Gastroesophageal sphincter (tissue), 4 donors: Measurements from ENCODE around the gene JPT2. TPM values are rescaled to one million over a fixed set of nuclear protein-coding genes. Genes with fewer than 3 reads are reported as not detected.
A peak's percentile ranks its signal among the peaks of the same experiment; 100 is the strongest.

Experiments used
- ATAC-seq: fragments of 150-250 bp; one replicate; pipeline ENCODE4 v1.9.1; 2016; ENCODE audit warnings: mild to moderate bottlenecking, moderate library complexity
- H3K27ac ChIP-seq, 4 donors: fragments of 200-600 bp; sonication (generic) in 3 of 4; 1 replicate in 3 of 4; 2 replicates in 1 of 4; pipeline ENCODE4 v1.5.1; 2016 to 2019
- H3K27me3 ChIP-seq: fragments of 200-600 bp; sonication (generic); one replicate; pipeline ENCODE4 v1.5.1; 2019
- H3K36me3 ChIP-seq, 2 donors: fragments of 200-600 bp; sonication (generic); one replicate each; pipeline ENCODE4 v1.5.1; 2019; ENCODE audit warnings: control low read depth in 1 of 2
- H3K4me1 ChIP-seq, 3 donors: fragments of 200-600 bp; sonication (generic); 1 replicate in 2 of 3; 2 replicates in 1 of 3; pipeline ENCODE4 v1.5.1; 2016 to 2019; ENCODE audit warnings: control low read depth in 2 of 3
- H3K4me3 ChIP-seq, 2 donors: fragments of 200-600 bp; sonication (generic); one replicate each; pipeline ENCODE4 v1.5.1; 2019; ENCODE audit warnings: mild to moderate bottlenecking in 1 of 2, moderate library complexity in 1 of 2
- H3K9me3 ChIP-seq, 3 donors: fragments of 200-600 bp; sonication (generic); one replicate each; pipeline ENCODE4 v1.5.1; 2017 to 2019; ENCODE audit warnings: control low read depth in 2 of 3
- CTCF ChIP-seq, 4 experiments: fragments of 200-600 bp in 2 of 4; fragments of 450-650 bp in 2 of 4; sonication (generic) in 1 of 4; IDR thresholded peaks; one replicate each; pipeline ENCODE4 v1.5.1; 2017 to 2019; ENCODE audit warnings: antibody characterized with exemption in 4 of 4, mild to moderate bottlenecking in 2 of 4, moderate library complexity in 2 of 4
- EP300 ChIP-seq: sonication (generic); formaldehyde crosslinking; IDR thresholded peaks from one replicate; pipeline ENCODE4 v1.6.1; 2017; ENCODE audit warnings: antibody characterized with exemption, mild to moderate bottlenecking
- POLR2A ChIP-seq, 2 donors: fragments of 450-650 bp; IDR thresholded peaks; one replicate each; pipeline ENCODE4 v1.6.1; 2017; ENCODE audit warnings: antibody characterized with exemption in 2 of 2, mild to moderate bottlenecking in 2 of 2, moderate library complexity in 1 of 2
- POLR2AphosphoS5 ChIP-seq: sonication (generic); formaldehyde crosslinking; IDR thresholded peaks from one replicate; pipeline ENCODE4 v1.6.1; 2017; ENCODE audit warnings: antibody characterized with exemption
- WGBS, 2 donors: methylation state at CpG; one replicate each; pipeline ENCODE4 v1.1.5; 2018; ENCODE audit warnings: low coverage in 1 of 2; 5-methylcytosine and 5-hydroxymethylcytosine counted together
- total RNA-seq, 4 donors: library from RNA; depleted of rRNA; stranded (reverse); fragments of >200 nt; gene quantifications; one replicate each; pipeline ENCODE4 v1.1.0, GENCODE V29; 2016

Gene JPT2
- total RNA-seq, 4 donors from 2014 or later, result 21.4 to 49.9 (median 31.6) TPM

GRCh38 chr16:1708768-1709180, 30.7 kb downstream of the JPT2 start:
- H3K9me3 ChIP-seq, result no peaks in the 10 kb centered on the region
- WGBS, 2 donors, result 50 to 76% methylated on average over 2 to 5 of the region's 13 CpGs
- no peak for ATAC-seq
- H3K27ac ChIP-seq, result peak overlapping the region in 1 of 4 donors; percentile 90
- H3K4me1 ChIP-seq, result peaks cover 3 to 73% (median 25%) of the 10 kb centered on the region in 3 donors
- H3K36me3 ChIP-seq, result peaks cover 0 to 2% of the 10 kb centered on the region in 2 donors
- H3K4me3 ChIP-seq, result no peak overlapping the region
- no peaks in the 10 kb centered on the region for H3K27me3 ChIP-seq
- TF ChIP-seq CTCF (IDR thresholded peaks at IDR 0.05) (no peak), EP300 (no peak), POLR2AphosphoS5 (no peak), POLR2A (IDR thresholded peaks at IDR 0.05) (no peak)

- H3K27ac ChIP-seq, result no peak overlapping the region
- H3K36me3 ChIP-seq, result peaks cover 0 to 7% of the 10 kb centered on the region in 2 donors
- no peaks in the 10 kb centered on the region for H3K27me3 ChIP-seq
- TF ChIP-seq POLR2AphosphoS5, result no peak
- no peak for TF ChIP-seq EP300
- no peak for TF ChIP-seq CTCF (IDR thresholded peaks at IDR 0.05)
- peaks cover 3 to 79% (median 25%) of the 10 kb centered on the region in 3 donors for H3K4me1 ChIP-seq
- no peak for ATAC-seq
- WGBS, 2 donors, result 64 to 70% methylated on average over 4 to 6 of the region's 15 CpGs
- no peaks in the 10 kb centered on the region for H3K9me3 ChIP-seq
- no peak overlapping the region for H3K4me3 ChIP-seq
Observed at GRCh38 chr16:1709356-1709755, 31.3 kb downstream of the JPT2 start.

GRCh38 chr16:1710811-1711507, 32.9 kb downstream of the JPT2 start:
- Histone ChIP-seq H3K9me3 (no peaks in the 10 kb centered on the region), H3K27ac (no peak overlapping the region), H3K27me3 (no peaks in the 10 kb centered on the region), H3K4me1 (peaks cover 3 to 78% (median 20%) of the 10 kb centered on the region in 3 donors), H3K36me3 (peaks cover 0 to 14% of the 10 kb centered on the region in 2 donors), H3K4me3 (no peak overlapping the region)
- TF ChIP-seq POLR2AphosphoS5 (no peak), CTCF (IDR thresholded peaks at IDR 0.05) (no peak), EP300 (no peak), POLR2A (IDR thresholded peaks at IDR 0.05) (no peak)
- no peak for ATAC-seq
- 72 to 88% methylated on average over 12 to 17 of the region's 17 CpGs for WGBS, 2 donors

- Histone ChIP-seq H3K9me3 (no peaks in the 10 kb centered on the region), H3K4me1 (peaks cover 3 to 66% (median 11%) of the 10 kb centered on the region in 3 donors), H3K27me3 (no peaks in the 10 kb centered on the region), H3K36me3 (peaks cover 0 to 14% of the 10 kb centered on the region in 2 donors), H3K4me3 (no peak overlapping the region), H3K27ac (no peak overlapping the region)
- ATAC-seq, result no peak
- TF ChIP-seq POLR2A (IDR thresholded peaks at IDR 0.05), result no peak
- TF ChIP-seq EP300, result no peak
- no peak for TF ChIP-seq CTCF (IDR thresholded peaks at IDR 0.05)
- TF ChIP-seq POLR2AphosphoS5, result no peak
- 65% methylated on average over 6 of the region's 14 CpGs; no CpG with 5 or more reads in 1 of the 2 donors for WGBS, 2 donors
Observed at GRCh38 chr16:1712791-1713261, 34.7 kb downstream of the JPT2 start.

- Histone ChIP-seq H3K9me3 (no peaks in the 10 kb centered on the region), H3K36me3 (peaks cover 0 to 14% of the 10 kb centered on the region in 2 donors), H3K27me3 (no peaks in the 10 kb centered on the region), H3K4me3 (no peak overlapping the region), H3K4me1 (peaks cover 0 to 66% (median 6%) of the 10 kb centered on the region in 3 donors), H3K27ac (no peak overlapping the region)
- 68 to 79% methylated on average over 4 to 7 of the region's 7 CpGs for WGBS, 2 donors
- TF ChIP-seq EP300 (no peak), CTCF (IDR thresholded peaks at IDR 0.05) (no peak), POLR2AphosphoS5 (no peak), POLR2A (IDR thresholded peaks at IDR 0.05) (no peak)
- no peak for ATAC-seq
Observed at GRCh38 chr16:1713331-1713730, 35.3 kb downstream of the JPT2 start.
